Activated T-helper 9 cell treated with anti-CD3 and anti-CD28 coated beads, Interleukin-2, amount 50 U/mL, for 16 hours (primary cell): ENCODE results near the gene SLC2A1.
"Not testable (repeated sequence)": the region's sequence is repeated elsewhere in the genome, so short reads cannot be mapped to it uniquely, and the experiment has no call there.

ENCODE experiments used
- DNase-seq: peaks from one replicate; pipeline ENCODE4 v3.0.0-alpha.2; 2020; ENCODE audit warnings: low read depth

The SLC2A1 gene

DNA sequence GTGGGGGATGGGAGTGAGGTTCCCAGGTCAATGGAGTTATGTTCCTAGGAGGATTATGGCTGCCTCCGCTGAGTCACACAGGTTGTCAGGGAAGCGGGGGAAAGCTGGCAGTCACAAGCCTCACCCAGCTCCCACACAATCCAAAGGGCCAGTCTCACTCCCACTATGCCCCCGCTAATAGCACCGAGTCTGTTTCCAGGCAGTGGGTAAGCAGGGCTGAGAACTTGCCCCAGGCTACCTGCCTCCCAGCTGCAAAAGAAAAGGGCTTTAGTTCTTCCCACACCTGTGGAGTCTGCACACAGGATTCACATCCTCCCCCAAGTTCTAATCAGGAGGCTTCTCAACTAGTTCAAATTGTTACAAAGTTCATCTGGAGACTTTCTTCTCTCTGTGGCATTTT lies 58.7 kb downstream of the SLC2A1 start:
- not testable (repeated sequence) for DNase-seq

DNA sequence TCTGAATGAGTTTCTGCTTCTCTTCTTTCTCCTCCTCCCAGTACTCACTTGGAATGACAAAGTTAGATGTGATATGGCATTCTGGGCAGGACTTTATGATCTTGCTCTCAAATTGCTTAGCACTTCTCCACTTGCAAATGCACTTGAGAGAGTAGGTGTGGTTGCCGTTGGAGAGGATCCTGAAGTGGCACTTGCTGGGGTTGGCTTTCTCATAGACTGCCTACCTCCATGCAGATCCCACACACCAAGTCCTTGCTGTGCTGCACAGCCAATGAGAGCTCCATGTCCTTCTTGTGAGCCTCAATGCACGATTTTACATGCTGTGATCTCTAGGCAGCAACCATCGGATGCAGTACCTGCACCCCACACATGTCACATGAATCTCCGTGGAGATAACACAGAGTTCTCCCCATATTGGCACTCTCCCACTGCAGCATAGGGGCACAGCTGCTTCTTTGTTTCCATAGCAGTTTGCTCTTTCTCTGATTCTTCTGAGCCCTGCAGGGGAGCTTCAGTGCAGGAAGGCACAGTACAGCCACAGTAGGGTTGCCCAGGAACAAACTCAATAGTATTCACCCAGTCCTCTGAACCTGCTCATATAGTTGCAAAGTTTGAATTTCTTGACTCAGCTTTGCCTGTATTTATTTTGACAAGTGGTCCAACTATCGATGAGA lies 67.1 kb downstream of the SLC2A1 start:
- DNase-seq: no peak

DNA sequence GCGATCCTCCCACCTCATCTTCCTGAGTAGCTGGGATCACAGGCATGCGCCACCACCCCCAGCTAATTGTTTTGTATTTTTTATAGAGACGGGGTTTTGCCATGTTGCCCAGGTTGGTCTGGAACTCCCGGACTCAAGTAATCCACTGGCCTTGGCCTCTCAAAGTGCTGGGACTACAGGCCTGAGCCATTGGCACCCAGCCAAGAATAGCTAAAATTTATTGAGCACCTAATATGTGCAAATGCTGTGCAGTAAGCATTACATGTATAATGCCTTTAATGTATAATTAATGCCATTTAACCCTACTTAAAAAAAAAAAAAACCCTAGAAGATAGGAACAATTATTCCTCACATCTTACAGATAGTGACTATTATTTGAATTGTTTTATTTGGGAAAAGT lies 69.4 kb downstream of the SLC2A1 start:
- no peak for DNase-seq

DNA sequence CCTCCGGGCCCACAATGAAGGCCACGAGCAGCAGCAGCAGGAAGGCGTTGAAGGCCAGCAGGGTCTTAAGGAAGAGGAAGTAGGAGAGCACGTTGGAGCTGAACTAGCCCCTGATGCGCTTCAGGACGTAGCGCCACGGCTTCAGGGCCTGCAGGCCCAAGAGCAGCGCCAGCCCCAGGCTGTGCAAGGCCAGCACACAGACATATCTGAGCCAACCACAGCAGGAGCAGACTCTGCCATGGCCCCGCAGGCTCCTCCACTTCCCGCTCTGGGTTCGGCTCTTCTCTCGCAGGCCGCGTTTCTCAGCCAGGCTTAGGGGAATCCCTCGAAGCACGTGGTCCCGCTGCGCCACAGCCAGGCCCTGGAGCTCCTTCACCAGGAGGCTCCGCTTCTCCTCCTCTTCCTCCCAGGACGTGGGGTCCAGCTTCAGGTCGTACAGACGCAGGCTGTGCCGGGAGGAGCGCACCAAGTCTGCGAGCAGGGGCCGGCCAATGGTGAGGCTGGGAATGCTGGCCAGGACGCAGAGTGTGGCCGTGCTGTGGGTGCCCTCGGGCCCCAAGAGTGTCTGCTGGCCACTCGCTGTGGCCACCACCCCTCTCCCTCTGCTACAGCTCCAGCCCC lies 70.5 kb downstream of the SLC2A1 start:
- DNase-seq: no peak

DNA sequence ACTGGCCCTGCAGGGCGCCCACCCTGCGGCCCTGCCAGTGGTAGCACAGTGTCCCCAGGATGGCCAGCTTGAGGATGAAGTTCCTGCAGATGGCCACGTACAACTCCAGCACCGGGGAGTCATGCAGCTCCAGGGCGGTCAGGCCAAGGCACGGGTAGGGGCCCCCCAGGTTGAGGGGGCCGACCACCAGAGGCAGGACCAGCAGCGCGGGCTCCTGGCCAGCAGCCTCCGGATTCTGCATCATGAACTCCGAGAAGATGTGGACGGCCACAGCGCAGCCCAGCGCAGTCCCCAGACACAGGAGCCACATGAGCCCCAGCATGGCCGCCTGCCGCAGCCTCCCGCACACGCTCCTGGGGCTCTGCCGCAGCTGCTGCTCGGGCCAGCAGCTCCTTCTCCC lies 71.3 kb downstream of the SLC2A1 start:
- DNase-seq: no peak

DNA sequence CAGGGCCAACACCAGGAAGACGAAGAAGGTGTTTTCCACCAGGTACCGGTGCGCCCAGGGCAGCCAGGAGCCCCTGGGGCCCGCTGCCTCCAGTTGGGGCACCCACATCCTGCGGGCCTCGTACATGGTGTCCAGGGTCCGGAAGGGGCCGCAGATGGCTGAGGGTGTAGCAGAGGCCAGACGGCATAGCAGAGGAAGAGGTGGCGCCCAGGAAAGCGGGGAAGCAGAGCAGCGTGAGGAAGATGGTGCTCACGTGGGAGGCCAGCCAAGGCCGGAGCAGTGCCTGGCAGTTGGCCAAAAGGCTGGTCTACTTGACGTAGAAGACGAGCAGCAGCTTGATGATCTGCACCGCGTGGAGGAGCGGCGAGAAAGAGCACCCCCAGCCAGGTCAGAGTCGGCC lies 71.9 kb downstream of the SLC2A1 start:
- no peak for DNase-seq

DNA sequence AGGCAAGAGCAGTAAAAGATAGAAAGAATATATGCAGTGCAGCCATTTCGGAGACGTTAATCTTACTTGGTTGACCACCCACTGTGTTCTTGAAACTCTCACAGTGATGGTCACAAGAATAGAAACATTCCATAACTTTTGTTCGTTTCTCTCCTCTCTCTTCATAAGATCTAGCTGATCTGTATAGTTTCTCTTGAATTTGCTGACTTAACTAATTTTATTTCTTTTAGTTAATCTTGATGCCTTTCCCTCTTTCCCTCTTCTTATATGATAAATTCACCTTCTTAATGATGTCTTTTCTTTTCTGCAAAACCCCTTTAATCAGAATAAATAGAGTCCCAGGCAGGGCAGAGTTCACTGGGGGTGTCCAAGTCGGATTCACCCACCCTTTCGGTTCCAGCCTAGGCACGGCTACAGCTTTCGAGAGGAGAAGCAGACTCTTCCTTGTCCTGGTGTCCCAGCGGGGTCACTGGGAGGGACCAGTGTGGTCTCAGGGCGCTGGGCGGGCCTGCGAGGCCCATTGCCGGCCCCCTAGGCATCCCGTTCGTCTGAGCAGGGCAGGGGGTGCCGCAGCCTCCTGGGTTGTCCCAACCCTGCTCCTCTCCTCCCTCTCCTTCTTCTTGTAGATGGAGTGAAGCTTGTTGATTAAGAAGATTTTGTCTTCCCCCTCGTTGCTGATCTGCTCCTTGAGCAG lies 72.5 kb downstream of the SLC2A1 start:
- DNase-seq: no peak

DNA sequence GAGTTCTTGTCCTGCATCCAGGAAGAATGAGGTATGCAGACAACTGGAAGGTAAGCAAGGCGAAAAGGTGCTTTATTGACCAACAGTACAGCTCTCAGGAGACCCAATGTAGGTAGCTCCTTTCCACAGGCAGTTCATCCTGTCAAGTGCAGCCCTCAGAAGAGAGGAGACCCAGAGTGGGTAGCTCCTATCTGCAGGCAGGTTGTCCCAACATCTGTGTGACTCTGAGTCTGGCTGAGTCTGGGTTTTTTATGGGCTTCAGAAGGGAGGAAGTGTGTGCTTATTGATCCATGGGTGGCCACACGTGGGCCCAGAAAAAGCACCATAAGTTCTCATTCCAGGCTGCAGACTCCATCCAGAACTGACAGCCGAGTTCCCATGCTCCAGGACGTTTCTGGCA lies 78.3 kb downstream of the SLC2A1 start:
- DNase-seq: no peak

DNA sequence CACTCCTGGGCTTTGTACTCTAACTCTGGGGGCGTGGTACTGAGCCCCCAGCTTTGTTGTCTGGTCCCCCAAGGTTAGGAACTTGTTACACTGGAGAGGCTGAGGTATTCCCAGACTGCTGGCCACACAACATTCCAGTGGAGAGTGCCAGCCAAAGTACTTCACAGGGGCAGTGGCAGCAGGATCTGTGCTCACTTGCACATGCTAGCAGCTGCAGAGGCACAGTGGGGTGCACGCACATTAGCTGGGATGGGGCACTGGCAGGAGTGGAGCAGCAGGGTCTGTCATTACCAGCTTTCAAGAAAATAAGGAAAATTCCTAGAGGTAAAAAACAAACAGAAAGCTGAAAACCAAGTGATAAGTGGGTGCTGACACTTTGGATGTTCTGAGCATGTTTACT lies 81.3 kb downstream of the SLC2A1 start:
- no peak for DNase-seq

DNA sequence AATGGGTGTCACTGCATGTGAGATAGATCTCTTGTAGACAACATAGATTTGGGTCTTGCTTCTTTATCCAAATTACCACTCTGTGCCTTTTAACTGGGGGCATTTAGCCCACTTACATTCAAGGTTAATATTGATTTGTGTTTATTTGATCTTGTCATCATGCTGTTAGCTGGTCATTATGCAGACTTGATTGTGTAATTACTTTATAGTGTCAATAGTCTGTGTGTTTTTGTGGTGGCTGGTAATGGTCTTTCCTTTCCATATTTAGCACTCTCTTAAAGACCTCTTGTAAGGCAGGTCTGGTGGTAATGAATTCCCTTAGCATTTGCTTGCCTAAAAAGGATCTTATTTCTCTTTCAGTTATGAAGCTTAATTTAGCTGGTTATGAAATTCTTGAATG lies 82.7 kb downstream of the SLC2A1 start:
- DNase-seq: no peak
